ENCODE results near the gene SEMA5A. TPM values are rescaled to one million over a fixed set of nuclear protein-coding genes. Genes with fewer than 3 reads are reported as not detected.
"Not testable (repeated sequence)": the region's sequence is repeated elsewhere in the genome, so short reads cannot be mapped to it uniquely, and the experiment has no call there.

SEMA5A gene
- total RNA-seq, 1 donor from 2014 or later, result 29.3 TPM

DNA sequence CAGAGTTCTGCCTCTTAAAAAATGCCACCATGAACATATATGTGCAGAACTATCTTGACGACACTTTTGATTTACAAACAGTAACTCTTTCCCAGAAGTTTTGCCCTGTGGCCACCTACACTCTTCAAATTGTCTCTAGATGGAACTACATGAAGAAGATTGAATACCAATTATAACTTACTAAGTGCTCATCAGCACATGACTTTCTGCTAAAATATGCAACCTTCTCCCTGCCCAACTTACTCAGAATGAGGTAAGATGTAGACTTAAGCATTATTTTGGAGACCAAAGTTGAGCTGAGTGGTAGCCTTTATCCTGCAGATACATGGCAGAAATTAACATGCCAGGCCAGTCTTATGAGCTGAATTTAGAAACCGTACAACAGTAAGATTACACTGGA is 105.4 kb downstream of the SEMA5A start:
- no peak for DNase-seq (ENCODE audit: low spot score)

DNA sequence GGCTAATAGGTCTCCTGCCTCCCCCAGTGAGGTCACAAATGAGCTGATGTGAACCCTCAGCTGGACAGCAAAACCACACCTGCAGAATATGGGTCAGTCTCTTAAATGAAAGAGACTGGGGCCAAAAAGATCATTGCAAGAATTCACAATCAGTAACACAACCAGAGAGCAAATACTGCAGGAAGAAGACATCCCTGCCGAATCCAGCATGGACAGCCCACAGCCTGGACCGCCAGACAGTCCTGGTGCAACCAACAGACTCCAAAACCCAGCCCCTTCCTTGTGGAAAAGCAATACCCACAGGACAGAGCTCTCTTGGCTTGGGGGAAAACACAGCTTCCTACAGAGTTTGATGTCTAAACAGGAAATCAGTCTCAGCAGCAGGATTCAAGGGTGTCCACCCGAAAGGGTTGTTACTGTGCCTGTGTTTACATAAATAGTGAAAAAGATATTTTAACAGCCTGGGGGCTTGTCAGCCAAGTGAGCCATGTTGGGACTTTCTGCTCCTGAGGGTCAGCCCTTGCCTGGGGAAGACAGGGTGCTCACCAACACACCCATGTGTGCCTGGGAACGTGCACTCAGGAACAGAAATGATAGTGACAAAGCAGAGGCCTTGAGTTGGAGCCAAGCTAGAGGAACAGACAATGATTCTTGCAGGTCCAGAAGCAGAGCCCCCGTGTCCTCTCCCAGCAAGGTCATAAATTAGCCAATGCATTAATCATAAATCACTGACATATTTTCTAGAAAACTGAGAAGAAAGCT is 106.2 kb downstream of the SEMA5A start:
- DNase-seq (ENCODE audit: low spot score), result no peak

DNA sequence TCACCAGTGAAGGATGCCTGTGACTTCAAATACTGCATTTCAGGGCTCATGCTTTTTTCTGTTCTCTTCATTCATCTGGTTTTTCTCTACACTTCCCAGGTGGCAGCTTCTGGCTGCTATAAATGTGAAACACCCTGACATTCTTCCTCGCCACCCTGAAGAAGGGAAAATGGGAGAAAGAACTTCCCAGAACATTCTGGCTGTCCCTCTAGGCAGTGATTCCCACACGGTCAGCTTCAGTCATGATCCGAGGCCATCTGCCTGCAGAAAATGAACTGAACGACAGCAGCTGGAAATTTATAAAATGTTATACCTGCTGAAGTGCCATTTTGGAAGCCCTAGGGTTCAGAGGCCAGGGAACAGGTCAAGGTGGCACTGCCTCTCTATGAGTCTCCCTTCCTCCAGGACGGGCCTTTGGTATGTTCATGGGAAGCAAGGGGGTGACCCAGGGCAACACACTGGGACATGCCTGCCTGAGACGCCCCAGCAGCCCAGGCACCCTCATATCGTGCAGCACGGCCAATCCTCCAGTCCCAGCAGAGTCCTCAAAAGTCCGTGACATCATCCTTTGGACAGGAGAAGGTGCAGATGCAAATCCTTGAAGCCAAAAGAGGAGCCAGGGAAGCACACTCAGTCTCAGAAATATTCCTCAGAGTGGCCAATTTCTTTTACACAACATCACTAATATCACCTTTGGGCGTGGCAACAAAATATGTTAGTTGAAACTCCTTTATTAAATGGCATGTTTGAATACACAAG is 107.1 kb downstream of the SEMA5A start:
- no peak for DNase-seq (ENCODE audit: low spot score)

DNA sequence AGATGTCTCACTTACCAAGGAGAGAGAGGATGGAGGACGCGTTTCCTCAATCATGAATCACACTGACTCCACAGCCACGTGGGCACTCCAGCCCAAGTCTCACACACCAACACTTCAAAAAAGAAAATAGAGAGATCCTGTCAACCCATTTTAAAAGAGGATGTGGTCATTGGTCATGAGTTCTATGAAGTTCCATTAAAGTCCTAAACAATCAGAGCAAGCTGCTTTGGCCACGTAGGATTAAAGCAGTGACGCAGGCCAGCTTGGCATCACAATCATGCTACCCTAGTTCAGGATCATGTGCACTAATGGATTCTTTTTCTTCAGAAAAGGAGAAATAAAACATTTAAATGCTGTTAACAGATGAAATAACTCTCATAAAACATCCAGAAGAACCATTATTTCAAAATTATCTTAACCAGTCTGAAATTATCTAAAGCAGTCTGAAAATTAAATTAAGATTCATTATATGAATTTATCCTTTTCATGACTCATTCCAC is 108.1 kb downstream of the SEMA5A start:
- no peak for DNase-seq (ENCODE audit: low spot score)

DNA sequence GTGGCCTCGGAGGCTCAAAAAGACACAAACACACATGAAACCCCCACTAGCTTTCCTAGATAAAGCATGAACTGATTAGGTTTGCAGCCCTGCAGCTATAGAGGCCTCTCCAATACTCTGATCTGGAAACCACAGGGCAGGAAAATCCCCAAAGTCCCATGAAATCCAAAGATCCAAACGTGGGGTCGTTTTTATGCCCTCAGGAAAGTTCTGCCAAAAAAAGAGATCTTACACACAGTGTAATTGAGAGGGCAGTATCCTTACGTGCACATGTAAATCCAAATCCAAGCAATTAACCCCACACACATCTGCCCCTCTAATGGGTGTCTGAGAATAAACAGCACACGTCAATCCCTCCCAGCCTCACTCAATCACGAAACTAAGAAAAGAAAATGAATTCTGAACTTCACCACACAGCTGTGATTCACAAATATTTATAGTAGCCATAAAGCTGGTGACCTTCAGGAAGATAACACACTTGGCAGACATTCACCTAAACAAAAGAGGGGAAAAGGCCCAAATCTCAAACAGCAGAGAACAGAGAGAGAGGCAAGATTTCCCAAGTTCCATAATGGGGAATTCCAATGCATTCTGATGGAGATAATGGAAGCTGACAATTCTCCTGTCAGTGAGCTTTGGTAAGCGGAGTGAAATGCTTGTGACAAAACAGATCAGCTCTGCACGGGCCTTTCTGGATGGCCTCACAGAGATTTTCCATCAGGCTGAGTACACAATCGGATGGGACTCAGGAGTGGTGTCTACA is 114.2 kb downstream of the SEMA5A start:
- no peak for DNase-seq (ENCODE audit: low spot score)

DNA sequence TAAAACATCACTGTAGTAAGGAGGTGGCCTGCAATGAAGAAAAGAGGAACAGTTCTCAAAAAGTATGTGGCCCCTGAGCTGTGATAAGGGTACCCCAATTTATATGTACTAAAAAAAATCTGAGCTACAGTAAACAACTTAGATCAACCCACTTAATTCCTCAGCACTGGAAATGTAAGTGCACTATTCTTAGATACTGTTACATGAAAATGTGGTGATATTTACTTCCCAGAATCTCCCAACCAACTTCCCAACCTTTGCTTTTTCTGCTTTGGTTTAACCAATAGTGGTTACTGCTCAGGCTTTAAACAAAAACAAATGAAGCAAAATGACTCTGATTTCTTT is 114.8 kb downstream of the SEMA5A start:
- DNase-seq (ENCODE audit: low spot score), result no peak

DNA sequence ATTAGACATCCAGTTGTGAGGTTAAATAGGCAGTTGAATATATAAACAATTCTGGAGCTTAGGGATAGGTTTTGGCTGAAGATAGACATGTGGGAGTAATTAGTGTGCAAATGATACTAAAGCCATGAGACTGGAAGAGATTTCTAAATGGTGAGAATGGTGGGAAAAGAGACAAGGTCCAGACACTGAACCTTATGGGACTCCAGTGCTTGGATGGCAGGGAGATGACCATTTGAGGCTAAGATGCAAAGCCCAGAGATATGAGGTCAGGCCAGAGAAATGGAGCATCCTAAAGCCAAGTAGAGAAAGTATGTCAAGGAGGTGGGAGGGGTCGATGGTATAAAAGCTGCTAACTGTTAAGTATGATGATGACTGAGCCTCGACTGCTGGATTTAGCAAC is 115.6 kb downstream of the SEMA5A start:
- DNase-seq (ENCODE audit: low spot score), result no peak

DNA sequence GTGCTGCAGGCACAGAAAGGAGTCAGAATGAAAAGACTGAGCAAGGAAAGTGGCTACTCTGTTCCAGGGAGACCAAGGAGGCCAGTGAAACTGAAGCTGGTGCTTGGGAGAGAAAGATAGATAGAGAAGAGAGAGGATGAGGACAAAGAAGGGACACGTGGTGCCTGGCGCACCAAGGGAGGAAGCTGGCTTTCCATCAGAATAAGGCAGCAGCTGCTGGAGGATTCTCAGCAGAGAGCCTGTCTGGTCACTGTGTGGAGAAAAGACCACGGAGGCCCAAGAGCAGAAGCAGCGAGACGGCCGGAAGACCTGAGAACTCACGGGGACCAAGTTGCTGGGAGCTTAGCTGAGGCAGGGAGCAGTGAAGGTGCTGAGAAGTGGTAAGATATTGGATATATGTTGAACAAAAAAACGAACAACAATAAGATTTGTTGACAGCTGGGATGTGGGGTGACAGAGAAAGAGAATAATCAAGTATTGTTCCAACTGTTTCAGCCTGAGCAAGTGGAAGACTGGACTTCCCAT is 116.1 kb downstream of the SEMA5A start:
- no peak for DNase-seq (ENCODE audit: low spot score)

DNA sequence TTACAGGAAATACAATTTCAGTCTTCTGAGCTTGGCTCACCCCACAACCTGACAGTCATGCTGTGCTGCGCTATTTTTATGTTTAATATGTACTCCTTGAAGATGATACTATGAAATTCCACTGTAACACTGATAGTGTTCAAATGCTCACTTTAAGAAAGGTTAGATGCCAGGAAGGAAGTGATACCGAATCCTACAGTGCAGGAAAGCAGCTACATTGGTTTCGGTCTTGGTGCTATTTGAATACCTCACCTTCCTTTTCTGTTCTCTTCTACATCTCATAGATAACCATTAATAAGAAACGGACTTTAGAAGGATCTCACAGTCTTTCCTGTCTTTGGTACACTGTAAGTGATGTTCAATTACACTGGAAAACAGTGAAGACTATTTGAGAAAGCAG is 117.6 kb downstream of the SEMA5A start:
- DNase-seq (ENCODE audit: low spot score), result no peak

DNA sequence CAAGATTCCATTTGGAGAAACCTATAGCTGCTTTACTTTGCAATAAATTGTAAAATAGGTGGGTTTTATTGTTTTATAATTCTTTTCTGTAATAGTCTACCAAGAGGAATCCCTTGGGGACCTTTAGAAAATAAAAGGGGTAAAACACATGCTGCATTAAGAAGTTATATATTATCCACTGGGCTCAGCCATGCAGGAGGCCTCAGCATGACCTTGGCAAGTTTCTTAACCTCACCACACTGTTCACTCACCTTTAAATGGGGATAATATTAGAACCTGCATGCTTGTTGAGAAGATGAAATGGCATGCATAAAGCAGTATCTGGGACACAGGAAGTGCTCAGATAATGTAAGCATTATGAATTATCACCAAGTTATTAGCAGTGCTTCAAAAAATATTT is 120.2 kb downstream of the SEMA5A start:
- no peak for DNase-seq (ENCODE audit: low spot score)

DNA sequence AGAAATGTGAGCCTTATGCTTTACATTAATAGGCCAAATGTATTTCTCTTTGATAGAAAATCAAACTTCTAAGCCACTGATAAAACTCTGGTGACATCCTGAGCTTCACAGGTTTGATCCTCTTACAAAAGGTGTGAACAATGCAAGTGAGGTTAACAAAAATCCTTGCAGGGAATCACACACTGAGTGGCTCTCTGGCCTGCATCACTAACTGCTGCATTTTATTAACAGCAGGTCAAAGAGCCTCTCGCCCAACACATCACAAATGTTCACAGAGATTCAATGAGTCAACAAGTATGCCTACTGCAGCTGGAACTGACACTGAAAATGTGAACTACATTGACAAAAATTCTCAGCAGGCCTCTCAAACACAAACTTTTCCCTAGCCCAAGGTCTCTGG is 122.3 kb downstream of the SEMA5A start:
- no peak for DNase-seq (ENCODE audit: low spot score)

DNA sequence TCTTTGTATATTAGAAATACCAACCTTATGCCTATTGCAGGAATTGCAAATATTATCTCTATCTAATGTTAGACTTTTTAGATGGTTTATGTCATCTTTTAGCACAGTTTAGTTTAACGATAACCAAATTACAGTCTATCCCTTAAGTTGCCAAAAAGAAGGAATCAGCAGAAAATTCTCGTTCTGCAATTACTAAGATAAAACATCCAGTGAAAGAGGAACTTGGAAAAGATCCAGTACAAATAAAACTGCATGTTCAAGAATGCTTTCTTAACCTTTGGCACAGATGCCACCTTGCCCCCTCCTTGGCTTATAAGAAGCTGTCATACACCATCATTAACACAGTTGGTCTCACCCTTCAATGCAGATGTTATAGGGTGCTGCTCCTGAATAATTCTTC is 124.0 kb downstream of the SEMA5A start:
- no peak for DNase-seq (ENCODE audit: low spot score)

DNA sequence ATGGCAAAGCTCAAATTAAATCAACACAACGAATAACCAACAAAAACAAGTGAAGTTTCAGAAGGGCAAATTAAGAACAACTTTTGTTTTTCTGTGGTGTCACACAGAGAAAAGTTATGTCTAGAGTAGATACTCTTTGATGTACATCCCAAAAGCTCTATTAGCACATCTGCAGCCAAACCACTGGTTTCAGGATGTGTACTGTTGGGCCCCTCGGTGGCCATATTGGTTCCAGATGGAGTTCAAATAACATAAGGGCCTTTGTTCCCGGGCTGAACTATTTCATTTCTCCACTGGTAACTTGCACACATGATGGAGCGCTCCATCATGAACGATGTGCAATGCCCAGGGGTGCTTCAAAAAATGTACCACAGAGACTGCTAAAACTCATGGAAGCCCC is 126.1 kb downstream of the SEMA5A start:
- DNase-seq (ENCODE audit: low spot score), result no peak

DNA sequence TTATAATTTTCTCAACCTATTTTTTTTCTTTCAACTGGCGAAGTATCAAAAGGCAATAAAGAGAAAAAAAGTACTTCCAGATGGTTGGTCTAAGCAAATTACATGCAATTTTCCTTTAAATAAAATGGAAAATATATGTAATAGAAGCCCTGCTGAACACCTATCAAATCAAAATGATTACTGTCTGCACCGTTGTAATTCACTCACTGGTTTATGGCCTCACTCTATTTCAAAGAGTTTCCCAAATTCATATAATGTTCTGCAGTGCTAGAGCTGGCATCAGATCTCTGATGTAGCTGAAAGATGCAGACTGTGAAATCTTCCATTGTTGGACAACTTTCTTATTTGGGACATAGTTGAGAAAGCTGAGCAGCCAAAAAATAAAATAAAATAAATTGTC is 130.3 kb downstream of the SEMA5A start:
- no peak for DNase-seq (ENCODE audit: low spot score)

DNA sequence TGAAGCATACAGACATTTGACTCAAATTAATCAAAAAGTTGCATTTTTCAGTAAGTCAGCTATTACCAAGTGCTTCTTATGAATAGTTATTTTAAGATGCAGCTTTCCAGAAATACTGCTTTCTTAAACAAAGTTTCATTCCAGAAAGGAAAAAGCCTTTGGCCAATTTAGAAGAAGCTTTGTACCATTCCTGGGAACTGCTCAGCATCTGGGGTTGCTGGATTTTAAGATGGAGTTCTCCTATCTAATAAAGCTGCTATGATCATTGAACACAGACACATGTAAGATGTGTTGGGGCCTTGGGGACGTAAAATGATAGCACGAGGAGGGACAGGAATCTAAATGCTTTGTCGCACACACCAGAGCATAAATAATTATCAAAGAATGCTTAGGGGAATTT is 130.8 kb downstream of the SEMA5A start:
- no peak for DNase-seq (ENCODE audit: low spot score)

DNA sequence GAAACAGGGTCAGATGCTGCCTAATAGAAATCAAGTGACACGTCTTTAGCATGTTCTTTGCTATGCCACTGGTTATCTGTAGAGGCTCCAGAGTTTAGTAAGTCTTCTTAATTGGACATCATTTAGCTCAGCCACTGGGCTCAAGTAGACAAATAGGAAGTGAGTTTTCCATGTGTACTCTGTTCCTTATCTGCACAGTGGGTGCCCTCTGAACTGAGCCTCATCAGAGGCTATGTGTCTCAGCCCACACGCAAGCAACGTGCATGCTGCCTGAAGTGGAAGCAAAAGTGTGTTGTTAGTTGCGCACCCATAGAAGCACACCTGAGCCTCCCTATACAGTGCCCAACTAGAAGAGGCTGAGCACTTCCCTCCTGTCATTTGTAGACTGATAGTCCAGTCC is 134.7 kb downstream of the SEMA5A start:
- no peak for DNase-seq (ENCODE audit: low spot score)

DNA sequence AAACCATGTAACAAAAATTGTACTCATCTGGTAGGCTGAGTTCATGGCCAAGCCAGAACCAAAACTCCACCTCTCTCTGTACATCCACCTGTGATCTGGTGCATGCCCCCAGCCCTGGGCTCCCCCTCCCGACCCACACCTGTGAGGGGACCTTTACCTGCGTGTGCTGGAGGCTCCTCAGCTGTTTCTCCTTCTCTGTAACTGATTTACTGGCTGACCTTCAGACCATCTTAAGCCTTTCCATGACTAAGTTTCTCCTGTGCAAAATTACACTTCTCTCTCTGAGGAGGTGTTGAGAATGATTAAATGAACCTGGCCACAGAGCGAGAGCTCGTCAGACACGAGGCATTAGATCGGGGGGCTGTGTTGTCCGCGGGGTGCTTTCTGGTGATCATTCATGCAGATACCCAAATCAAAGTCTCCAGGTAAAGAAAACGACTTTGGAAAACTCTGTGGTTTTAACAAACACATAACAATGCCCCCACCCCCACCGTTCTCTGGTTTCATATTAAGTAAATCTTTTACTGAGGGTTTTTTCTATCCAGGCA is 136.4 kb downstream of the SEMA5A start:
- DNase-seq (ENCODE audit: low spot score), result peak; percentile 30

DNA sequence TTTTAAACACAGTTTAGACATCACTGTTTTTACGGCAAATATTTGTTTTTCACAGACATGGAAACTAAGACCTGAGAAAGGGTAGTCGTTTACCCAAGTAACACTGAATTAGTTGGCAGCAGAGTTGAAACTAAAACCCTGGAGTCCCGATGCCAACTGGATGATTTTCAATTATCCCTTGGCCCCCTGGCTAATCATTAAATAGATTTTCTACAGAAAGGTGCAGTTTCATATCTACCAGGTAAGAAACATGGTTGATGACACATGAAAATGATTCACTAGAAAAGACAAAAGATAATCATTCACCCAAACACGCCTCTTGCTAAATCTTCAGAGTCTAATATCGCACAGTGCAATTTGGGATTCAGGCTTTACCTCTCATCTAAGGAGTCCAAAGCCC is 136.9 kb downstream of the SEMA5A start:
- DNase-seq (ENCODE audit: low spot score), result peak; percentile 25

DNA sequence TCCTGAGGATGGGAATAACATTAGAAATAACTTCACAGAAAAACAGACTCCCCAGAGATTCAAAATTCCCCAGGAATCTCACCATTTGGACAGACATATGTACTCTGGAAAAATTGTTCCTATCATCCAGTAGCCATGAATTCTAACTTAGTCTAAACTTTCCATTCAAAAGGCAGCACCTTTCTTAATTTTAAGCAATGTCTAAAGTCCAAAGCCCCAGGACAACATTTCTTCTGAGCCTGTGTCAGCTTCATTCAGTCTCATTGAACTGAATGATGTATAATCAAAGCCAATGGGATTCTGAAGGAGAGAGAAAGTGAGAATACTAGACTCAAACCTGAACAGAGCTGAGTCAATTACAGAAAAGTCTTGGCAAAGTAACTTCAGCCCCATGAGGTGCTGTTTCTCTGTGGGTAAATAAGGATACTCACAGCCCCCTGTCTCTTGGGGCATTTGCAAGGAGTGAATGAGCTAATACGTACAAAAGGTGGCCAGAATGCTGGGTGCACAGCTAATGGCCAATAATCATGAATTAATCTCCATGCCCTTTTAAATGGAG is 140.6 kb downstream of the SEMA5A start:
- DNase-seq (ENCODE audit: low spot score), result no peak

DNA sequence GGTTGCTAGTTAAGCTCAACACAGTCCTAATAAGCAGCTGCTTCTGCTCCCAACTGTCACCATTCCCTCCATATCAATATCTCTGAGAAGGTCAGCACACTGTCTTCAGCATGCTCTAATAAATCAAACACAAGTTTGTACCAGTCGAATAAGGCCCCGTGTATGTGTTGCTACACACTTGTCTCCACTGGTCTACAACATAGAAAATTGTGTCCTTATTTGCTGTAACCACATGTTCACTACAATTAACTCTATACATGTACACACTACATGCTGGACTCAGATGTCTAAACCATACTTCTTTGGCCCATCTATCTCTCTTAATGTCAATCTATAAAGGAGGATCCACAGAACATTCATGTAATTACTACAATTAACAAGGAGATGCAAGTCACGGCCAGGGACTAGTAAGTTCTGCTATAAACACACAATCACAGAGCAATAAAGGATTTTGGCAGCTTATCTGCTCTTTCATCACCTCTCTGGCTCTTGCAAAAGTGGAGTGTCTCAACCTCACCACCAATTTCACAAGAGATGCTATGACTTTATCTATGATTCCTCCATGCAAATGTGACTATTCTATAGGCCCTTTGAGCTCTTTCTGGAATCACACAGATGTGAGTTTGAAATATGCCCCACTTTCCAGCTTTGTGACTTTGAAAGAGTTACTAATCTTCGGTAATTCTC is 143.9 kb downstream of the SEMA5A start:
- no peak for DNase-seq (ENCODE audit: low spot score)

DNA sequence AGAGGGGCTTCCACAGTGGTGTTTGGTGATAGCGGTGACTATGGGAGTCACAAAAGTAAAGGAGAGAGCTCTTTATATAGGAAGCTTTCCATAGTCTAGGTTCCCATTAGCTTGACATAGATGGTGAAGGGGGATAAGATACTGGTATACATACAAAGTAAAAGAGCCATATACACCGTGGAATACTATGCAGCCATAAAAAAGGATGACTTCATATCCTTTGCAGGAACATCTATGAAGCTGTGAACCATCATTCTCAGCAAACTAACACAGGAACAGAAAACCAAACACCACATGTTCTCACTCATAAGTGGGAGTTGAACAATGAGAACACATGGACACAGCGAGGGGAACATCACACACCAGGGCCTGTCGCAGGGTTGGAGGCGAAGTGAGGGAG is 146.1 kb downstream of the SEMA5A start:
- not testable (repeated sequence) for DNase-seq (ENCODE audit: low spot score)

Data from mucosa of gallbladder (tissue), 1 donor.